ENCODE measurements around the gene RETN. TPM values are rescaled to one million over a fixed set of nuclear protein-coding genes. Genes with fewer than 3 reads are reported as not detected.

RETN gene
- total and polyA plus RNA-seq, 10 donors, result 5.4 to 60.6 (median 17.4) TPM

GRCh38 chr19:7718668-7719067 is 49.8 kb downstream of the RETN start:
- H3K36me3 ChIP-seq, result no peaks in the 10 kb centered on the region
- no peak overlapping the region for H3K4me3 ChIP-seq
- intact Hi-C loops (cut with DNase I; ENCODE audit: low total_unique reads), result no loop called here
- no peak for TF ChIP-seq POLR2A (IDR thresholded peaks at IDR 0.05)
- TF ChIP-seq CTCF (IDR thresholded peaks at IDR 0.05 in 8 of 11, conservative IDR thresholded peaks at IDR 0.05 in 3 of 11), result no peak
- peak in 2 of 3 donors; percentile 25 to 48 for TF ChIP-seq POLR2AphosphoS5 (IDR thresholded peaks at IDR 0.05)
- DNase-seq, result peak; percentile 79
- H3K27ac ChIP-seq, result peak overlapping the region in 4 of 8 donors; percentile 35 to 68 (median 56)
- peaks cover 0 to 57% (median 25%) of the 10 kb centered on the region in 6 donors for H3K4me1 ChIP-seq
- H3K27me3 ChIP-seq (replicated peaks in 1 of 7), result no peaks in the 10 kb centered on the region
- peaks cover 0 to 14% (median 8%) of the 10 kb centered on the region in 8 donors for H3K9me3 ChIP-seq
- 26 to 36% (median 28%) methylated on average over 6 to 8 of the region's 8 CpGs for WGBS, 5 donors

Other genes with a start within 250 kb of the RETN start
- gene PEX11G, start 180.0 kb upstream of the RETN start, total RNA-seq, result 1 to 10 TPM; 2.3 to 9.6 (median 5.2) TPM
- 1 to 10 TPM; 3.4 to 7.8 (median 4.0) TPM for gene PEX11G, start 180.0 kb upstream of the RETN start, polyA plus RNA-seq
- gene ZNF358, start 152.9 kb upstream of the RETN start, total RNA-seq, result 10 to 100 TPM; 22.8 to 50.5 (median 43.6) TPM
- 10 to 100 TPM; 23.8 to 44.6 (median 30.6) TPM for gene ZNF358, start 152.9 kb upstream of the RETN start, polyA plus RNA-seq
- 100 to 1,000 TPM in 6 of 7 donors, 10 to 100 TPM in 1; 76.9 to 166 (median 131) TPM for gene MCOLN1, start 146.4 kb upstream of the RETN start, total RNA-seq
- gene MCOLN1, start 146.4 kb upstream of the RETN start, polyA plus RNA-seq, result 100 to 1,000 TPM in 1 of 3 donors, 10 to 100 TPM in 2; 25.1 to 106 (median 68.5) TPM
- 100 to 1,000 TPM; 125 to 225 (median 151) TPM for gene PNPLA6, start 133.3 kb upstream of the RETN start, total RNA-seq
- 100 to 1,000 TPM in 2 of 3 donors, 10 to 100 TPM in 1; 51.0 to 142 (median 130) TPM for gene PNPLA6, start 133.3 kb upstream of the RETN start, polyA plus RNA-seq
- gene CAMSAP3, start 73.2 kb upstream of the RETN start, total RNA-seq, result 1 to 10 TPM in 3 of 7 donors, under 1 TPM in 4; 0.28 to 1.5 (median 0.85) TPM
- under 1 TPM; 0.52 to 0.77 (median 0.76) TPM for gene CAMSAP3, start 73.2 kb upstream of the RETN start, polyA plus RNA-seq
- gene XAB2, start 39.5 kb upstream of the RETN start, total RNA-seq, result 10 to 100 TPM; 37.2 to 52.2 (median 41.4) TPM
- 10 to 100 TPM; 31.8 to 49.0 (median 48.3) TPM for gene XAB2, start 39.5 kb upstream of the RETN start, polyA plus RNA-seq
- 10 to 100 TPM in 6 of 7 donors, 1 to 10 TPM in 1; 8.7 to 94.5 (median 77.3) TPM for gene PET100, start 39.3 kb upstream of the RETN start, total RNA-seq
- 100 to 1,000 TPM; 111 to 130 (median 125) TPM for gene PET100, start 39.3 kb upstream of the RETN start, polyA plus RNA-seq
- 1 to 10 TPM in 6 of 7 donors, not detected in 1; 1.5 to 2.7 (median 2.0) TPM for gene PCP2, start 35.3 kb upstream of the RETN start, total RNA-seq
- 1 to 10 TPM; 2.5 to 5.9 (median 3.5) TPM for gene PCP2, start 35.3 kb upstream of the RETN start, polyA plus RNA-seq
- 100 to 1,000 TPM; 144 to 455 (median 185) TPM for gene STXBP2, start 31.9 kb upstream of the RETN start, total RNA-seq
- gene STXBP2, start 31.9 kb upstream of the RETN start, polyA plus RNA-seq, result 100 to 1,000 TPM in 1 of 3 donors, 10 to 100 TPM in 2; 58.8 to 198 (median 94.4) TPM
- 10 to 100 TPM; 12.9 to 95.6 (median 28.7) TPM for gene MCEMP1, start 8.0 kb downstream of the RETN start, total RNA-seq
- 10 to 100 TPM in 2 of 3 donors, 1 to 10 TPM in 1; 3.9 to 23.7 (median 11.7) TPM for gene MCEMP1, start 8.0 kb downstream of the RETN start, polyA plus RNA-seq
- 10 to 100 TPM; 47.2 to 88.5 (median 77.4) TPM for gene TRAPPC5, start 11.8 kb downstream of the RETN start, total RNA-seq
- gene TRAPPC5, start 11.8 kb downstream of the RETN start, polyA plus RNA-seq, result 100 to 1,000 TPM in 2 of 3 donors, 10 to 100 TPM in 1; 94.3 to 159 (median 128) TPM
- gene FCER2, start 33.1 kb downstream of the RETN start, total RNA-seq, result 100 to 1,000 TPM in 1 of 7 donors, 10 to 100 TPM in 6; 26.4 to 121 (median 47.0) TPM
- gene FCER2, start 33.1 kb downstream of the RETN start, polyA plus RNA-seq, result 100 to 1,000 TPM in 2 of 3 donors, 10 to 100 TPM in 1; 48.0 to 108 (median 105) TPM
- 1 to 10 TPM in 3 of 7 donors, under 1 TPM in 3, not detected in 1; 0.34 to 4.0 (median 0.88) TPM for gene CLEC4G, start 63.1 kb downstream of the RETN start, total RNA-seq
- gene CLEC4G, start 63.1 kb downstream of the RETN start, polyA plus RNA-seq, result 1 to 10 TPM in 2 of 3 donors, under 1 TPM in 1; 0.50 to 1.3 (median 1.0) TPM
- 10 to 100 TPM in 2 of 7 donors, 1 to 10 TPM in 5; 1.1 to 22.2 (median 2.2) TPM for gene CD209, start 78.5 kb downstream of the RETN start, total RNA-seq
- gene CD209, start 78.5 kb downstream of the RETN start, polyA plus RNA-seq, result under 1 TPM; 0.42 to 0.56 (median 0.46) TPM
- gene CLEC4M, start 94.2 kb downstream of the RETN start, total RNA-seq, result 1 to 10 TPM in 1 of 7 donors, under 1 TPM in 1, not detected in 5; 0.89 to 3.3 TPM
- under 1 TPM in 2 of 3 donors, not detected in 1; 0.12 to 0.26 TPM for gene CLEC4M, start 94.2 kb downstream of the RETN start, polyA plus RNA-seq
- 10 to 100 TPM in 5 of 7 donors, 1 to 10 TPM in 2; 8.6 to 22.8 (median 13.8) TPM for gene EVI5L, start 161.2 kb downstream of the RETN start, total RNA-seq
- 1 to 10 TPM; 3.7 to 9.3 (median 3.7) TPM for gene EVI5L, start 161.2 kb downstream of the RETN start, polyA plus RNA-seq
- gene PRR36, start 205.3 kb downstream of the RETN start, total RNA-seq, result under 1 TPM in 4 of 7 donors, not detected in 3; 0.09 to 0.43 (median 0.21) TPM
- under 1 TPM; 0.02 to 0.06 (median 0.06) TPM for gene PRR36, start 205.3 kb downstream of the RETN start, polyA plus RNA-seq
- under 1 TPM in 1 of 7 donors, not detected in 6; 0.37 TPM for gene LRRC8E, start 219.5 kb downstream of the RETN start, total RNA-seq
- under 1 TPM in 1 of 3 donors, not detected in 2; 0.08 TPM for gene LRRC8E, start 219.5 kb downstream of the RETN start, polyA plus RNA-seq
- gene MAP2K7, start 234.8 kb downstream of the RETN start, total RNA-seq, result 10 to 100 TPM; 19.5 to 41.3 (median 32.9) TPM
- 10 to 100 TPM; 12.4 to 44.3 (median 18.9) TPM for gene MAP2K7, start 234.8 kb downstream of the RETN start, polyA plus RNA-seq
- gene TGFBR3L, start 245.8 kb downstream of the RETN start, total RNA-seq, result not detected
- under 1 TPM in 1 of 3 donors, not detected in 2; 0.11 TPM for gene TGFBR3L, start 245.8 kb downstream of the RETN start, polyA plus RNA-seq

Data from spleen (tissue), 11 donors.